Measurements from ENCODE around the gene GOLGA6L4. TPM values are rescaled to one million over a fixed set of nuclear protein-coding genes. Genes with fewer than 3 reads are reported as not detected.
"Not testable (repeated sequence)": the region's sequence is repeated elsewhere in the genome, so short reads cannot be mapped to it uniquely, and the experiment has no call there.

Gene GOLGA6L4
- total and polyA plus RNA-seq, 2 of the 4 experiments (the other 2 are of a cell fraction) = 0.54 to 2.1 TPM

- intact Hi-C loops (cut with micrococcal nuclease); H3K9me3 ChIP-seq (ENCODE audit: control insufficient read depth, insufficient read depth, low read length); H2BK120ac ChIP-seq (ENCODE audit: low read depth, low read length); H3K36me3 ChIP-seq (ENCODE audit: control insufficient read depth, insufficient read depth, low read length); H2BK20ac ChIP-seq (ENCODE audit: low read depth, low read length); H2AK9ac ChIP-seq (replicated peaks; ENCODE audit: low read depth, low read length, poor library complexity); H3K27me3 ChIP-seq (ENCODE audit: control insufficient read depth, insufficient read depth, low read length); H2BK5ac ChIP-seq (ENCODE audit: low read depth, low read length, poor library complexity, severe bottlenecking); H3K4me3 ChIP-seq (ENCODE audit: insufficient read depth, low read depth, low read length); in situ Hi-C loops (cut with MboI; ENCODE audit: low sequenced_read_pairs); BruUV-seq (replicated peaks); dilution Hi-C loops (cut with HindIII; ENCODE audit: low sequenced_read_pairs, unreplicated experiment); H4K91ac ChIP-seq (ENCODE audit: insufficient read depth, low read depth, low read length); H3K56ac ChIP-seq (ENCODE audit: extremely low read depth, insufficient read depth, low read length); H3K4me2 ChIP-seq (ENCODE audit: low read depth, low read length); CTCF ChIA-PET; POLR2A ChIA-PET (ENCODE audit: unreplicated experiment); H3K14ac ChIP-seq (replicated peaks; ENCODE audit: low read depth, low read length); H3K27ac ChIP-seq (ENCODE audit: insufficient read depth, low read length); H3K23ac ChIP-seq (ENCODE audit: low read depth, low read length); H3K9ac ChIP-seq (ENCODE audit: low read depth, low read length); H3K79me1 ChIP-seq (ENCODE audit: low read depth in 1 of 2, low read length in 2 of 2); H4K8ac ChIP-seq (ENCODE audit: low read depth in 2 of 2, low read length in 2 of 2); H2AFZ ChIP-seq (replicated peaks; ENCODE audit: low read length, poor library complexity); DNase-seq; H3K4ac ChIP-seq (ENCODE audit: low read depth, low read length); H3K9me1 ChIP-seq (ENCODE audit: insufficient read depth, low read length); ATAC-seq (ENCODE audit: low read depth); H2AK5ac ChIP-seq (ENCODE audit: low read depth, low read length); H4K5ac ChIP-seq (ENCODE audit: low read depth, low read length); H3K18ac ChIP-seq (ENCODE audit: low read depth, low read length); H3K4me1 ChIP-seq (ENCODE audit: control insufficient read depth, insufficient read depth, low read length); H2BK15ac ChIP-seq (ENCODE audit: low read depth, low read length); H4K20me1 ChIP-seq (ENCODE audit: insufficient read depth, low read length): not testable (repeated sequence)
- WGBS, 2 experiments (ENCODE audit: extremely low coverage in 2 of 2, insufficient read length in 1 of 2) = no CpG with 5 or more reads among the region's 16 CpGs
Measured at GRCh38 chr15:84199865-84200264, 35.7 kb upstream of the GOLGA6L4 start.

DNA sequence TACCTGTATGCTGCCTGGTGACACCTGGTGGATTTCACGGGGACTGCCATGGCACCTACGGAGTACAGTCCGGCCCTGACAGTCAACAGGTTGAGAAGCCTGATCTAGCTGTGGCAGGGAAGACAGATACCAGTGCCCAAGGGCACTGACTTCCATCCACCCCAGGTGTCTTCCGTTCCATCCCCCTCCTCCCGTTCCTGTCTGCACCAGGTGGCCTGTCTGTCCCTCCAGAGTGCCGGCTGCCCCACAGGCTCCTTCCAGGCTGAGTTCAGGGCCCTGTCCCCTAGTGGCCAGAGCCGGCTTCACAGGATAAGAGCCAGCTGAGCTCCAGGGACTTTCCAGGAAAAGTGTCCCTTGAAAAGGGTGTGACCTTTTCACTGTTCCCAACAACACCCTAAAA is 10.9 kb downstream of the GOLGA6L4 start:
- no CpG with 5 or more reads among the region's 7 CpGs for WGBS, 2 experiments (ENCODE audit: extremely low coverage in 2 of 2, insufficient read length in 1 of 2)
- H4K91ac ChIP-seq (ENCODE audit: insufficient read depth, low read depth, low read length); H3K56ac ChIP-seq (ENCODE audit: extremely low read depth, insufficient read depth, low read length); H2AK9ac ChIP-seq (replicated peaks; ENCODE audit: low read depth, low read length, poor library complexity); H2AK5ac ChIP-seq (ENCODE audit: low read depth, low read length); H3K79me1 ChIP-seq (ENCODE audit: low read depth in 1 of 2, low read length in 2 of 2); H3K9me3 ChIP-seq (ENCODE audit: control insufficient read depth, insufficient read depth, low read length); H2AFZ ChIP-seq (replicated peaks; ENCODE audit: low read length, poor library complexity); dilution Hi-C loops (cut with HindIII; ENCODE audit: low sequenced_read_pairs, unreplicated experiment); DNase-seq; intact Hi-C loops (cut with micrococcal nuclease); CTCF ChIA-PET; H3K9me1 ChIP-seq (ENCODE audit: insufficient read depth, low read length); H4K20me1 ChIP-seq (ENCODE audit: insufficient read depth, low read length); H3K9ac ChIP-seq (ENCODE audit: low read depth, low read length); H3K4me1 ChIP-seq (ENCODE audit: control insufficient read depth, insufficient read depth, low read length); H4K5ac ChIP-seq (ENCODE audit: low read depth, low read length); in situ Hi-C loops (cut with MboI; ENCODE audit: low sequenced_read_pairs); H2BK15ac ChIP-seq (ENCODE audit: low read depth, low read length); H3K27me3 ChIP-seq (ENCODE audit: control insufficient read depth, insufficient read depth, low read length); H3K4ac ChIP-seq (ENCODE audit: low read depth, low read length); H2BK20ac ChIP-seq (ENCODE audit: low read depth, low read length); H2BK5ac ChIP-seq (ENCODE audit: low read depth, low read length, poor library complexity, severe bottlenecking); H2BK120ac ChIP-seq (ENCODE audit: low read depth, low read length); H4K8ac ChIP-seq (ENCODE audit: low read depth in 2 of 2, low read length in 2 of 2); POLR2A ChIA-PET (ENCODE audit: unreplicated experiment); H3K14ac ChIP-seq (replicated peaks; ENCODE audit: low read depth, low read length); H3K36me3 ChIP-seq (ENCODE audit: control insufficient read depth, insufficient read depth, low read length); H3K18ac ChIP-seq (ENCODE audit: low read depth, low read length); H3K23ac ChIP-seq (ENCODE audit: low read depth, low read length); H3K27ac ChIP-seq (ENCODE audit: insufficient read depth, low read length); H3K4me3 ChIP-seq (ENCODE audit: insufficient read depth, low read depth, low read length); H3K4me2 ChIP-seq (ENCODE audit: low read depth, low read length); ATAC-seq (ENCODE audit: low read depth); BruUV-seq (replicated peaks): not testable (repeated sequence)
